Esophagus (tissue), 2 donors: ENCODE results near the gene RPP25L. TPM values are rescaled to one million over a fixed set of nuclear protein-coding genes. Genes with fewer than 3 reads are reported as not detected.

Source experiments
- H3K27ac ChIP-seq, 2 donors: one replicate each; pipeline ENCODE4 v1.5.1; 2013; ENCODE audit warnings: low read depth in 2 of 2, mild to moderate bottlenecking in 2 of 2, inconsistent platforms in 1 of 2, low read length in 1 of 2, moderate library complexity in 1 of 2
- H3K27me3 ChIP-seq, 2 donors: one replicate each; pipeline ENCODE4 v1.6.1; 2013; ENCODE audit warnings: low read length in 2 of 2, control low read depth in 1 of 2, mild to moderate bottlenecking in 1 of 2; ENCODE audit not compliant: insufficient read depth in 2 of 2, control insufficient read depth in 1 of 2
- H3K36me3 ChIP-seq, 2 donors: one replicate each; pipeline ENCODE4 v1.6.1; 2013; ENCODE audit warnings: low read length in 1 of 2; ENCODE audit not compliant: control insufficient read depth in 2 of 2, insufficient read depth in 2 of 2
- H3K4me1 ChIP-seq, 2 donors: one replicate each; pipeline ENCODE4 v1.6.1; 2013; ENCODE audit warnings: low read length in 1 of 2; ENCODE audit not compliant: control insufficient read depth in 2 of 2, insufficient read depth in 2 of 2
- H3K4me3 ChIP-seq, 2 donors: one replicate each; pipeline ENCODE4 v1.5.1; 2013; ENCODE audit warnings: low read length in 2 of 2, mild to moderate bottlenecking in 2 of 2, low read depth in 1 of 2, moderate library complexity in 1 of 2
- H3K9me3 ChIP-seq, 2 donors: one replicate each; pipeline ENCODE4 v1.6.1; 2013; ENCODE audit warnings: mild to moderate bottlenecking in 2 of 2, low read depth in 1 of 2, low read length in 1 of 2, moderate library complexity in 1 of 2; ENCODE audit not compliant: control insufficient read depth in 2 of 2, insufficient read depth in 1 of 2
- WGBS, 2 donors: extraction: QIAGEN DNeasy Blood & Tissue Kit; methylation state at CpG; one replicate each; pipeline ENCODE4 v1.1.7; 2013; 5-methylcytosine and 5-hydroxymethylcytosine counted together
- polyA plus RNA-seq, 2 donors: library from polyadenylated mRNA; stranded (reverse); fragments of 200-250 nt; gene quantifications; one replicate each; pipeline ENCODE4 v1.2.3, GENCODE V29; 2013
- donor health status: healthy with polysubstance abuse.
- donor health status: Bipolar disorder and iron deficiency.

The RPP25L gene
- polyA plus RNA-seq, 2 donors = 23.0 to 32.2 TPM

DNA sequence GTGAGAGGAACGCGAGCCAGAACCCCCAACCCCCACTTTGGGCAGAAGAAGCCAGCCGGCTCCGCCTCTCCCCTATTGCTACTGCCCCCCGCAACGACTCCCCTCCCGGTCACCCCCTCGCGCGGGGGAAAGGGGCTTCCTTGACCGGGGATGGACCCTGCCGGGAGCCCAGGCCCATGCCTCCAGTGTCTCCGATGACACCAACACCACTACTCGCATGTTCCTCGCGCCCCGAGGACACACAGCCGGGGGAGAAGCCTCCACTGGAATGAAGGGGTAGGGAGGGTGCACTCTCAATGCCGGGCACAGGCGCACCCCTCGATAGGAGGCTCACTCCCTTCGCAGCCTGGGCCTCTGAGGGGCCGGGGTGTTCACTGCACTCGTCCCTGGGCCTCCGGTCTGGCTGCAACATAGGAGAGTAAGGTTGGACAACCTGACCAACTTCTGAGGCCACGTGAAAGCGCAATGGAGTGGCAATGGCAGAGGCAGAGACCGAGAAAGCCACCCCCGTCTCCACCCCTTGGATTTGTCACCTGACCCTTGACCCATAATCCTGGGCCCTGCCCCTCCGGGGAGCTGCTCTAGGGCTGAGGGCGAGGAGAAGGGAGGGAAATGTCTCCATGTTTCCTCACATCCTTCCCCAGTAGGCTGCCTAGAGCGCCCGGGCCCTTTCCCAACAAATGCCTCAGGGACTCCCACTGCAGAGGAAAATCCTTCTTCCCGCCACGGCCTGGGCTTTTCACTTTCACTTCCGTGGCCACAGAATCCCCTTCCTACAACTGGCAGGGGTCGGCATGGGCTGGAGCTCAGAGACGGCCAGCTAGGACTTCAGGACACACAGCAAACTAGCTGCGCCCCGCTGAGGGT is 21.3 kb downstream of the RPP25L start:
- H3K36me3 ChIP-seq = no peaks in the 10 kb centered on the region
- 12 to 15% methylated on average over 40 of the region's 40 CpGs for WGBS, 2 donors
- peaks cover 5 to 13% of the 10 kb centered on the region in 2 donors for H3K27me3 ChIP-seq
- H3K9me3 ChIP-seq = no peaks in the 10 kb centered on the region
- peak overlapping the region; percentile 44 for H3K4me3 ChIP-seq
- H3K4me1 ChIP-seq = peaks cover 12 to 27% of the 10 kb centered on the region in 2 donors
- H3K27ac ChIP-seq = no peak overlapping the region

DNA sequence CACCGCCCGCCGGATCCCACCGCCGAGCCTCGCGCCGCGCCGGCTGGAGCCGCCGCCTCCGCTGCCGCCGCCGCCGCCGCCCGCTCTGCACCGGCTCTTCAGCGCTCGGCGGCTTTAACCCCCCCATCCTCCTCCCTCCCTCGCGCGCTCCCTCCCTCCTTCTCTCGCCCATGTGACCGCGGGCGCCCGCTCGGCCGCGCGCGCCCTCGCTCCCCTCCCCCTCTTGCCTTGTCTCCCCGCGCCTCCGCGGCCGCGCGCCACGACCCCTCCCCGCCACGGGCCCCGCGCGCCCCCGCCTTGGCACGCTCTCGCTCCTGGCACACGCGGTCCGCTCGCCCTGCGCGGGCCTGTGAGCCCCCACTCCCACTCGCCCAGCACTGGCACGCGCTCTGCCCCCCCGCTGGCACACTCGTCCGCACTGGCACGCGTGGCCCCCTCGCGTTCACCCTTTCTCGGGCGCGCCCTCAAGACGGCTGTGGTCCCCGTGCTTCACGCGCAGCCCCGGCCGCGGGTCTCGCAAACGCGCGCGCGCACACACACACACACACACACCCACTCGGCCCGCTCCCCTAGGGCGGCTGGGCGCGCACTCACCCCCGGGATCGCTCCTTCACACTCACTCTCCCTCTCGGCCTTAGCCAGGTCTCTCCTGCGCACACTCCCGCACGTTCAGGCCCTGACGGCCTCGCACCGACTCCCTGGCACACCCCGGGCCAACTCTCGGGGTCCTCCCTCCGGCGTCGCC is 22.1 kb downstream of the RPP25L start, which contains the start of gene CNTFR:
Gene CNTFR, minus strand, starts transcription at position 89 of the 745 bp plus-strand sequence. CDS start 20,743 bp downstream, outside the sequence.
- Histone ChIP-seq H3K27me3 (peaks cover 5 to 13% of the 10 kb centered on the region in 2 donors), H3K4me1 (peaks cover 12 to 27% of the 10 kb centered on the region in 2 donors), H3K4me3 (peak within 1 kb of the TSS; percentile 44), H3K9me3 (no peaks in the 10 kb centered on the region), H3K36me3 (no peaks in the 10 kb centered on the region), H3K27ac (no peak within 1 kb of the TSS)
- 1 to 2% methylated on average over 85 to 104 of the region's 104 CpGs for WGBS, 2 donors

DNA sequence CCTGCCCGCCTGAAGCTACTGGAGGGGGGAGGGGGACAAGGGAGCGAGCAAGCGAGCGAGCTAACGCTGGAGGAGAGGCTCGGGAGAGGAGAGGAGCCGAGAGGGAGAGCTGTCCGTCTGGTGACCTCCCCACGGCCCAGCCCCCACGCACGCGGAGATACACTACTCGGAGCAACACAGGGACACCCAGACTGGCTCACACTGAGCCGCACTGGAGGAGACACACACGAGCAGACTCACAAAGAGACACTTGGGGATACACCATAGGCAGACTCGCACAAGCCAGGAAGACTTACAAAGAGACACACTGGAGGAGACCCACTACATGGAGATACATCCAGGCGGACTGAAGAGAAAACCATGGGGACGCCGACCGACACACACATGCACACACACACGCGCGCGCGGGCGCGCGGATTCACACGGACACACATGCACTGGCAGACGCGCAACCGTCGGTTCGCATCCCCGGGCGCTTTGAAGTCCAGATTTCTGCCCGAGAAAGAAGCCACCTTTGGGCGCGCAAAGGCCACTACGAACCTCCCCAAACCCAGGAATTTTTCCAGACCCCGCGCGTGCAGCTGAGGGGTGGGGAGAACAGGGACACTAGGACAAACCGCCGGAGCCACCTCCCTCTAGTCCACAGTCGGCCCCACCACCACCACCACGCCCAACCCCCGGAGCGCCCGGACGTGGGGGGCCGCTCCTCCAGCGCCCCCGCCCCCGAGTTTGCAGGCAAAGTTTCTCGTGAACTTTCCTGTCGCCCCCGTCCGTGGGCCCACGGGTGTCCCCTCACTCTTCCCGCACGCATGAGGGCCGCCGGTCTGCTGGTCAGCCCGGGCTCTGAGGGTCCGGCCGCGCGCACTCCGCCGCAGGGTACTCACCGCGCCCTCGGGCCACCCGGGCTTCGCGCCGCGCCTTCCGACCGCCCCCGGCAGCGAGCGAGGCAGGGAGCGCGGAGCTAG is 22.9 kb downstream of the RPP25L start:
- WGBS, 2 donors = 2 to 3% methylated on average over 78 to 86 of the region's 86 CpGs
- Histone ChIP-seq H3K4me3 (peak overlapping the region; percentile 44), H3K36me3 (no peaks in the 10 kb centered on the region), H3K4me1 (peaks cover 12 to 27% of the 10 kb centered on the region in 2 donors), H3K9me3 (no peaks in the 10 kb centered on the region), H3K27me3 (peaks cover 5 to 13% of the 10 kb centered on the region in 2 donors), H3K27ac (no peak overlapping the region)

DNA sequence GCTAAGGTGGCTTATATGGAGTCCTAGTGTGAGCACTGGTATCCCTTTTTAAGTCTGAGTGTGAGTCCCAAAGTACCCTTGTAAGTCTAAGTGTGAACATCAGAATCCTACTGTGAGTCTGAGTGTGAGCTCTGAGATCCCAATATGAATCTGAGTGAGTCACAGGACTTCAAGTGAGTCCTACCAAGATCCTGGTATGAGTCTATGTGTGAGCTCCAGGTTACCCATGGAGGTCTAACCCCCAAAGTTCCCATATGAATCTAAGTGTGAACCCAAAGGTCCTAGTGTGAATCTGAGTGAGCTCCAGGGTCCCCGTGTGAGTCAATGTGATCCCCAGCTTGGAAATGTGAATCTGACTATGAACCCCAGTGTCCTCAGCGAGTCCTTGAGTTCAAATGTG is 24.6 kb downstream of the RPP25L start:
- Histone ChIP-seq H3K9me3 (no peaks in the 10 kb centered on the region), H3K4me3 (no peak overlapping the region), H3K36me3 (no peaks in the 10 kb centered on the region), H3K27ac (no peak overlapping the region), H3K4me1 (peaks cover 12 to 23% of the 10 kb centered on the region in 2 donors), H3K27me3 (peaks cover 5 to 13% of the 10 kb centered on the region in 2 donors)
- 60 to 66% methylated on average over 2 of the region's 2 CpGs for WGBS, 2 donors

GRCh38 chr9:34585946-34586669 is 25.8 kb downstream of the RPP25L start:
- H3K27ac ChIP-seq = no peak overlapping the region
- peaks cover 9 to 19% of the 10 kb centered on the region in 2 donors for H3K4me1 ChIP-seq
- no peaks in the 10 kb centered on the region for H3K9me3 ChIP-seq
- WGBS, 2 donors = 37 to 41% methylated on average over 11 of the region's 11 CpGs
- peaks cover 5 to 13% of the 10 kb centered on the region in 2 donors for H3K27me3 ChIP-seq
- H3K4me3 ChIP-seq = no peak overlapping the region
- no peaks in the 10 kb centered on the region for H3K36me3 ChIP-seq

DNA sequence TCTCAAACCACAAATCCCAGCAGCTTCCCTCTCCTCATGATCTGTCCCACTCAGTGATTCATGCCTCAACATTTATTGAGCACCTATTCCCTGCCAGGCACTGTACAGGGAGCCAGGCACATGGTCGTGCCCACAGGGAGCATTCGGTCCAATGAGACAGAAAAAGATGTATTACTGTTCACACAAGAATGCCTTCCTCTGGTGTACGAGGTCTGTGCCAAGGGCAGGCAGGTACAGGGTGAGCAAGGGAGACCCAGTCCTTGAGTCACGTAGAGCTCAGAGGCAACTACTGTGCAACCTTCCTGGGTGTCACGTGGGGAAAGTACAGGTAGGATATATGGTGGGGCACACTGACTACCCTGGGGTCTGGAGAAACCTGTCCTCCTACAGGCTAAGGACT is 26.9 kb downstream of the RPP25L start:
- no peak overlapping the region for H3K4me3 ChIP-seq
- peaks cover 3 to 10% of the 10 kb centered on the region in 2 donors for H3K4me1 ChIP-seq
- peaks cover 5 to 13% of the 10 kb centered on the region in 2 donors for H3K27me3 ChIP-seq
- WGBS, 2 donors = 62 to 65% methylated on average over 5 of the region's 5 CpGs
- H3K9me3 ChIP-seq = no peaks in the 10 kb centered on the region
- H3K36me3 ChIP-seq = no peaks in the 10 kb centered on the region
- H3K27ac ChIP-seq = no peak overlapping the region

DNA sequence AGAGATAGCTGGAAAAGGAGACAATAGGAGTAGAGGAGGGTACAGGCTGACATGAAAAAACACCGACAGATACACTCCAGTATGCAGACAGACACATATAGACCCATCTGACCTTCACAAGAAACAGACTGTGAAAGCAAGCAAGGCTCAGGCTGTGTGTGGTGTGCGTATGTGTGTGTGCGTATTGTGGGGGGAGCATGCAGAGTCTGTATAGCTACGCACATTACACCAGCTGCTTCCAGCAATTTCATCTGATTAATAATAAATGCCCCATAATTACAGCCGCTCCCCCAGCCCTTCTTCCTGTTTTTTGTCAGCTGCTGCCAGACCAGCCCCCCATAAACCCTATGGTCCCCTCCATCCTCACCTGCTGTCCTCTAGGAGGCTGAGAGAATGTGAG is 29.1 kb downstream of the RPP25L start:
- peaks cover 0 to 7% of the 10 kb centered on the region in 2 donors for H3K4me1 ChIP-seq
- no peak overlapping the region for H3K4me3 ChIP-seq
- H3K9me3 ChIP-seq = no peaks in the 10 kb centered on the region
- no peaks in the 10 kb centered on the region for H3K36me3 ChIP-seq
- H3K27ac ChIP-seq = no peak overlapping the region
- WGBS, 2 donors = 89 to 94% methylated on average over 5 of the region's 5 CpGs
- peaks cover 2 to 7% of the 10 kb centered on the region in 2 donors for H3K27me3 ChIP-seq

DNA sequence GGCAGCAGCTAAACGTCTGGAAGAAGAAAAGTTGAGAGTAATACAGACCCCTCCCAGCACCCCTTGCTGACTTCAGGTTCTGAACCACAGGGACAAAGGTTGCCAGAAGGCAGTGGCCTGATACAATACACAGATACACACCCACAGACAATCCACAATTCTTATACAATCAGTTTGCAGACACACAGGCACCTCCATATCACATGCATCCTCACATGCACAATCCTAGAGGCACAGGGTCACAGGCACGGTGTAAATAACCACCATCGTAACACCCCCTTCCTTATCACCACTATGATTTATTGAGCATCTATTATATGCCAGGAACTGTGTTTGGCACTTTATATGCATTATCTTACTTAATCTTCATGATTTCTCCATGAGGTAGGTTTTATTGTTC is 30.6 kb downstream of the RPP25L start:
- Histone ChIP-seq H3K36me3 (no peaks in the 10 kb centered on the region), H3K4me3 (no peak overlapping the region), H3K9me3 (no peaks in the 10 kb centered on the region), H3K4me1 (peaks cover 0 to 8% of the 10 kb centered on the region in 2 donors), H3K27me3 (peaks cover 0 to 7% of the 10 kb centered on the region in 2 donors), H3K27ac (no peak overlapping the region)
- 63 to 83% methylated on average over 3 of the region's 3 CpGs for WGBS, 2 donors
